Tibial nerve (tissue), 4 donors: ENCODE measurements around the gene ST3GAL3. TPM values are rescaled to one million over a fixed set of nuclear protein-coding genes. Genes with fewer than 3 reads are reported as not detected.
A peak's percentile ranks its signal among the peaks of the same experiment; 100 is the strongest.

Experiments used
- DNase-seq, 2 donors: peaks; one replicate each; pipeline ENCODE4 v3.0.0-alpha.2; 2019; ENCODE audit warnings: low spot score in 2 of 2
- H3K27ac ChIP-seq, 4 donors: fragments of 200-600 bp; sonication (generic) in 3 of 4; one replicate each; pipeline ENCODE4 v1.5.1; 2017 to 2019; ENCODE audit warnings: mild to moderate bottlenecking in 1 of 4
- H3K27me3 ChIP-seq, 2 donors: fragments of 200-600 bp; sonication (generic) in 1 of 2; one replicate each; pipeline versions ENCODE4 v1.5.1 to v1.6.0; 2017 to 2019
- H3K36me3 ChIP-seq, 3 donors: fragments of 200-600 bp; sonication (generic); one replicate each; pipeline ENCODE4 v1.5.1; 2018 to 2019
- H3K4me1 ChIP-seq, 4 donors: fragments of 200-600 bp; sonication (generic) in 3 of 4; one replicate each; pipeline ENCODE4 v1.5.1; 2017 to 2019
- H3K4me3 ChIP-seq, 4 donors: fragments of 200-600 bp; sonication (generic) in 3 of 4; one replicate each; pipeline ENCODE4 v1.5.1; 2017 to 2019; ENCODE audit warnings: mild to moderate bottlenecking in 1 of 4, moderate library complexity in 1 of 4
- H3K9me3 ChIP-seq, 4 donors: fragments of 200-600 bp; sonication (generic) in 3 of 4; one replicate each; pipeline ENCODE4 v1.5.1; 2017 to 2019
- CTCF ChIP-seq, 5 experiments: fragments of 200-600 bp in 3 of 5; fragments of 450-650 bp in 2 of 5; sonication (generic) in 3 of 5; IDR thresholded peaks; one replicate each; pipeline ENCODE4 v1.5.1; 2016 to 2019; ENCODE audit warnings: antibody characterized with exemption in 5 of 5, mild to moderate bottlenecking in 3 of 5, moderate library complexity in 2 of 5
- EP300 ChIP-seq, 2 donors: sonication (generic); formaldehyde crosslinking; IDR thresholded peaks; one replicate each; pipeline ENCODE4 v1.6.1; 2017; ENCODE audit warnings: antibody characterized with exemption in 2 of 2, mild to moderate bottlenecking in 1 of 2
- POLR2A ChIP-seq, 2 donors: fragments of 450-650 bp; IDR thresholded peaks; one replicate each; pipeline ENCODE4 v1.6.1; 2017; ENCODE audit warnings: antibody characterized with exemption in 2 of 2, mild to moderate bottlenecking in 2 of 2, moderate library complexity in 2 of 2
- WGBS, 2 donors: methylation state at CpG; one replicate each; pipeline ENCODE4 v1.1.5; 2018; 5-methylcytosine and 5-hydroxymethylcytosine counted together
- total RNA-seq, 4 donors: library from RNA; depleted of rRNA; stranded (reverse); fragments of >200 nt; gene quantifications; one replicate each; pipeline ENCODE4 v1.1.0, GENCODE V29; 2016

ST3GAL3 gene
- total RNA-seq, 4 donors from 2014 or later = 20.7 to 27.0 (median 24.1) TPM

GRCh38 chr1:43969746-43970466, 262.6 kb downstream of the ST3GAL3 start, which contains the start of gene DPH2:
Gene DPH2 (plus strand): TSS chr1:43970010. CDS start chr1:43970176, 166 bp downstream.
- no peaks in the 10 kb centered on the region for H3K9me3 ChIP-seq
- peaks cover 3 to 30% (median 10%) of the 10 kb centered on the region in 4 donors for H3K4me1 ChIP-seq
- peak within 1 kb of the TSS; percentile 71 to 88 (median 80) for H3K4me3 ChIP-seq
- peak within 1 kb of the TSS in 2 of 4 donors; percentile 35 to 52 for H3K27ac ChIP-seq
- peak; percentile 93 to 95 for DNase-seq
- no peaks in the 10 kb centered on the region for H3K27me3 ChIP-seq
- peaks cover 0 to 46% (median 0%) of the 10 kb centered on the region in 3 donors for H3K36me3 ChIP-seq
- peak in 1 of 2 donors; percentile 74 for TF ChIP-seq EP300 (IDR thresholded peaks at IDR 0.05)
- TF ChIP-seq POLR2A (IDR thresholded peaks at IDR 0.05) = peak in 1 of 2 donors; percentile 23
- peak in 3 of 5 experiments; percentile 13 to 53 (median 21) for TF ChIP-seq CTCF (IDR thresholded peaks at IDR 0.05)
- 0 to 1% methylated on average over 42 to 44 of the region's 47 CpGs for WGBS, 2 donors

- peaks cover 0 to 45% (median 0%) of the 10 kb centered on the region in 3 donors for H3K36me3 ChIP-seq
- H3K27me3 ChIP-seq = no peaks in the 10 kb centered on the region
- DNase-seq = no peak
- no peak for TF ChIP-seq CTCF (IDR thresholded peaks at IDR 0.05)
- no peak for TF ChIP-seq POLR2A (IDR thresholded peaks at IDR 0.05)
- TF ChIP-seq EP300 (IDR thresholded peaks at IDR 0.05) = no peak
- WGBS, 2 donors = 53 to 58% methylated on average over 5 of the region's 5 CpGs
- peak overlapping the region in 1 of 4 donors; percentile 52 for H3K27ac ChIP-seq
- H3K4me1 ChIP-seq = peaks cover 3 to 32% (median 11%) of the 10 kb centered on the region in 4 donors
- H3K4me3 ChIP-seq = peak overlapping the region; percentile 71 to 88 (median 80)
- no peaks in the 10 kb centered on the region for H3K9me3 ChIP-seq
Observed at GRCh38 chr1:43970502-43970901, 263.2 kb downstream of the ST3GAL3 start.

- Histone ChIP-seq H3K9me3 (no peaks in the 10 kb centered on the region), H3K27ac (no peak overlapping the region), H3K36me3 (peaks cover 0 to 41% (median 0%) of the 10 kb centered on the region in 3 donors), H3K27me3 (no peaks in the 10 kb centered on the region), H3K4me3 (peak overlapping the region in 2 of 4 donors; percentile 72 to 88), H3K4me1 (peaks cover 3 to 36% (median 15%) of the 10 kb centered on the region in 4 donors)
- WGBS, 2 donors = 90 to 91% methylated on average over 9 of the region's 9 CpGs
- TF ChIP-seq POLR2A (IDR thresholded peaks at IDR 0.05) (no peak), EP300 (IDR thresholded peaks at IDR 0.05) (no peak), CTCF (IDR thresholded peaks at IDR 0.05) (no peak)
- DNase-seq = no peak
Observed at GRCh38 chr1:43970911-43971310, 263.6 kb downstream of the ST3GAL3 start.

- H3K9me3 ChIP-seq = no peaks in the 10 kb centered on the region
- H3K36me3 ChIP-seq = peaks cover 0 to 38% (median 0%) of the 10 kb centered on the region in 3 donors
- H3K27me3 ChIP-seq = no peaks in the 10 kb centered on the region
- peaks cover 3 to 41% (median 20%) of the 10 kb centered on the region in 4 donors for H3K4me1 ChIP-seq
- no peak for DNase-seq
- no peak overlapping the region for H3K27ac ChIP-seq
- TF ChIP-seq POLR2A (IDR thresholded peaks at IDR 0.05) (no peak), EP300 (IDR thresholded peaks at IDR 0.05) (no peak), CTCF (IDR thresholded peaks at IDR 0.05) (no peak)
- no peak overlapping the region for H3K4me3 ChIP-seq
- WGBS, 2 donors = 93 to 96% methylated on average over 16 to 17 of the region's 17 CpGs
Observed at GRCh38 chr1:43971336-43971980, 264.1 kb downstream of the ST3GAL3 start.
